ENCODE measurements around the gene LMO7.
"Not testable (repeated sequence)": the region's sequence is repeated elsewhere in the genome, so short reads cannot be mapped to it uniquely, and the experiment has no call there.

LMO7 gene

GRCh38 chr13:75782985-75783384 is 146.9 kb downstream of the LMO7 start:
- DNase-seq: no peak

- DNase-seq: no peak
Observed at GRCh38 chr13:75784003-75784402, 147.9 kb downstream of the LMO7 start.

DNA sequence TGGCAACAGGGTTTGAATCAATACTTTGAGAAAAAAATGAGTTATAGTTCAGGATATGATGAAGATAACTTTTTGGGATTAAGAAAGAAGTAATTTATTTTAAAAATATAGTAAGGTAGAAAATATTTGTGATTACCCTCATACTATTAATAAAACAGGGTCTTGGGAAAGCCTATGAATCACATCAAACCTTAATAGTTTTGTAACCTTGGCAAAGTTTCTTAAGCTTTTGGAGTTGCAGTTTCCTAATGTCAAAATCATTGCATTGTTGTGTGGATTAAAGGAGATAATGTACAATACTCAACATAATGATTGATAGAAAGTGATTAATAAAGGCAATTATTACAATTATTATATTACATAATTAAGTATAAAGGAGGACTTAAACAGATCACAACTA is 149.0 kb downstream of the LMO7 start:
- DNase-seq: no peak

GRCh38 chr13:75787249-75787928 is 151.3 kb downstream of the LMO7 start:
- no peak for DNase-seq

- DNase-seq: no peak
Observed at GRCh38 chr13:75788481-75788981, 152.4 kb downstream of the LMO7 start.

GRCh38 chr13:75789451-75790197 is 153.5 kb downstream of the LMO7 start:
- DNase-seq: no peak

DNA sequence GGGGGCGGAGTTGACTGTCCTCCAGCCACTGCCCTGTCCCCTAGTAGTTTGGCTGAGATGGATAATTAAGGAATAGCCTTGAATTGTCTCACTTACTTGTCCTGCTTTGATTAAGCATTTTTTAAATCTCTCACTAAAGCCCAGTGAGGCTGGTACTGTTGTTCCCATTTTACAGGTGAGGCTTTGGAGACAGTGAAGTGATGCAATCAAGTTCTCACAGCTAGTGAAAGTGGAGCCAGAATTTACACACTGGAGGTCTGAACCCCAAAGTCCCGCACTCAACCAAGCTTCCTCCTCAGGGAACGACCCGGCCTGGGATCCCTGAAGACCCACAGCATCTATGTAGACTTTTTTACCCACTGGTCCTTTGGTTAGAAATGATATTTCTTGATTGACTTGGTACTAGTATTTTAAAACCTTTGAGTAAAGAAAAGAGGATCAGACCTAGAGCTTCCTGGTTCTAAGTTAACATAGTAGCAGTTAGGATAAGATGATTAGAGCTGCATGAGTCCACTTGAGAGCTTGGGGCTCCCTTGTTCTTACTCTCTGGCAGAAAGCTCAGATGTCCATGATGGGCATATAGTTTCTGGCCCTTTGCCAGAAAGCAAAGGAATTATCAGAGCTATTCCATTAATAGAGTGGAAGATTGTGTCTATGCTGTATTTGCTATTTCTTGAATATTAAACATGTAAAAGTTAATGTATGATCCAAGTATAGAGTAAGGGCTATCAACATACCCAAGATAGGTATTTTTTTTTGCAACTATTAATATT is 154.3 kb downstream of the LMO7 start:
- no peak for DNase-seq

DNA sequence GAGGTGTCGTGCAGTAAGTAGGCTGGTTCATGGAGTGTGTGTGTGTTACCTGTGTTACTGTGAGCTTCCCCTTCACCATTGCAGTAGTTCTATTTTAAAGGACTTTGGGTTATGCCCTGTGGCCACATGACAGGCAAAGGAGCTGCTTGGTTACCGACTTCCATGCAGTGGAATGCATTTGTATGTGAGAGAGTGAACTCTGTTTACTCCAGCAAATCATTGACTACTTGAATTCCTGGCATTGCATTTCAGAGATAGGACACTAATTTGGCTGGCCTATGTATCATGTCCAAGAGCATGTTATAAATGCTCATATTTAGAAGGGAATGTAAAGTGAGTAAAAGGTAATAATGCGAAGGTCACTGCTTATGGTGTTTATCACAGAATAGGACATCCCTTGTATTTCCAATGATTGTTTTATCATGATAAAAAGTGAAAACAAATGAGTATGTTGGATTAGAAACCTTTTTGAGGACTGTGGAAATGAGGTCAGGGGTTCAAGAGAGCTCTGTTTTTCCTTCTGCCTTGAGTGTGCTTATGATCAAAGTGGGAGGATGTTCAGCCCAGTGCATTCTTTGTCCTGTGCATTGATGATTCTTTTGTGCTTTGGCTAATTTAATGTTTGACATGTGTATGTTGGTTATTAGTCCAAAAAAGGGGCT is 156.5 kb downstream of the LMO7 start:
- no peak for DNase-seq

DNA sequence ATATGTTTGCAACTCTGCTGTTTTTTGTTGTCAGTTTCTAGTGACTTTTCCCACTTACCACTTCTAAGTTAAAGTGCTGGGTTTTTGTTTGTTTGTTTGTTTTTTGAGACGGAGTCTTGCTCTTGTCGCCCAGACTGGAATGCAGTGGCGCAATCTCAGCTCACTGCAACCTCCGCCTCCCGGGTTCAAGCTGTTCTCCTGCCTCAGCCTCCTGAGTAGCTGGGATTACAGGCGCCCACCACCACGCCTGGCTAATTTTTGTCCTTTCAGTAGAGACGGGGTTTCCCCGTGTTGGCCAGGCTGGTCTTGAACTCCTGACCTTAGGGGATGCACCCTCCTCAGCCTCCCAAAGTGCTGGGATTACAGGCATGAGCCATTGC is 157.0 kb downstream of the LMO7 start:
- not testable (repeated sequence) for DNase-seq

DNA sequence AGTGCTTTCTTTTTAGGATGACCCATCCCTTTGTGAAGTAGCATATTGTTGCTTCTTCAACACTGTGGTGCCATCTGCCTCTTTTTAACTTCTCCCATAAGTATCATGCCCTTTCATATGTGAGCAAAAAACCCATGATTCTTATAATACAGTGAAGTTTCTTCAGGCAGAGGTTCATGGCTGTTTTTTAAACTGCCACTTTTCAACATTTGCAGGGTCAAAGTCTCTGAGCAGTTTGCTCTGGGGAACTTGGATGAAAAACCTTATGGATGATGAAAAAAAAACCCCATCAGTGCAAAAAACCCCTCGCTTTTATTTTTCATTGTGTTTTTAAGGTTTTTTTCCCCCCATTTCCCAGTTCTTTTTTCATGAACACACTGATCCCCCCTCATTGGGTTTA is 158.5 kb downstream of the LMO7 start:
- no peak for DNase-seq

DNA sequence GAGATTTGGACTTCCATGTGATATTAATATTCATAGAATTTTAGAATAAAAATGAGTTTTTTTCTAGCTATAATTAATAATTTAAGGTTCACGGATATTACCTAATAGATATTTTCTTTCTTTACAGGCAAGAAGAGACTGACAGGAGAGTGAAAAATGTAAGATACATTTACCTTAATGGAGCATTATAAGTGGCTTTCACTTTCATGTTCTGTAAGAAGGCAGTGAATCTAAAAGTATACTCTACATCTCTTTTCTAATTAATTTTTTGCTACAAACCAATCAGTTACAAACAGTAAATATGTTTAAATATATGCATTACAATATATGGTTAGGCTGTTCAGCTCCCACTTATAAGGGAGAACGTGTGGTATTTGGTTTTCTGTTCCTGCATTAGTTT is 159.1 kb downstream of the LMO7 start:
- DNase-seq: no peak

GRCh38 chr13:75796825-75797224 is 160.7 kb downstream of the LMO7 start:
- DNase-seq: no peak

GRCh38 chr13:75797239-75797638 is 161.1 kb downstream of the LMO7 start:
- no peak for DNase-seq

DNA sequence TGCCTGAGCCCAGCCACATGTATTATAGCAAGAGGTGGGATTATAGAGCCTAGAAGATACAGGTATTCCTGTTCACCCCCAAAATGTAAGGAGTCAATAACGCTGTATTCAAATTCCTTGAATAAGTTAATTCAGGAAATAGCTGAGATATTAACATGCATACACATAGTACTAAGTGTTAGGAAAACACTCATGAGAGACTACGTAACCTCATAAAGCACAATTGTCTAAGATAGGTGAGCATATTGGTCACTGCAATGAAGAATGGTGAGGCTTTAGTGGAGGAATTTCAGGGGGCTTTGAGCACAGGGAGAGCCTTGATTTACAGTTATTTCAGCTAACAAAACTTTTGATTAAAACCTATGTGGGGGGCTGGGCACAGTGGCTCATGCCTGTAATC is 161.6 kb downstream of the LMO7 start:
- DNase-seq: no peak

- DNase-seq: no peak
Observed at GRCh38 chr13:75798353-75799255, 162.5 kb downstream of the LMO7 start.

DNA sequence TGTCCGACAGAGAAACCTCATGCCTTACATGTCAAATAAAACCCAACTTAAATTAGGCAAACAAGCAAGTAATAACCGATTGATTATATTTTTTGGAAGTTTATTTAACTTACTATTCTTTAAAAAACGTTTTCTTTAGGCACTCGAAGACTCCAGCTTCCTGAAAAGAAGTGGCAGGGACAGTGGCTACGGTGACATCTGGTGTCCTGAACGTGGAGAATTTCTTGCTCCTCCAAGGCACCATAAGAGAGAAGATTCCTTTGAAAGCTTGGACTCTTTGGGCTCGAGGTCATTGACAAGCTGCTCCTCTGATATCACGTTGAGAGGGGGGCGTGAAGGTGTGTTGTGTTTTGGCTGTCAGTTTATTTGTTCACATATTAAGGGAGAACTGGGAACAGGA is 164.4 kb downstream of the LMO7 start:
- no peak for DNase-seq

DNA sequence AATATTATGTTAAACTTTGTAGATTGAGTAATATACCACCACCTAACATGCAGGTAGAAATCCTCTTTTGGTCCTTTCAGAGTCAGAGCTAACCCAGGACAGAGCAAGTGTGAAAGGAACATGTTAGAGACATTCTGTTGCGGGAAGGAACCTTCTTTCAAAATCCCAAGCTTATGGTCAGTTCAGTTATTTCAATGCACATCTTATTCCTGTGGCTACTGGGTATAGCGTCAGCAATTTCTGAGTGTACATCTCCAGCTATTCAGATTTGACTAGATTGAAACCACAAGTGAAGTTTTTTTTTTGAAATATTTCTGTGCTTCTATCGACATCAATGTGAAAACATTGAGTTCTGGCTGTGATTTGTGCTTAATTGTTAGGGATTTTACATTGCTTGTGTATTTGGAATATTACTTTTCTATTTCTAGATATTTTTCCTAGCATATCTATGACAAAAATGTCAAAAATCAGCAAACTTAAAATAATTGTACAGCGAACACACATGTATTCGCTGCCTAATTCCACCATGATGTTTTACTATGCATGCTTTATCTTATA is 165.3 kb downstream of the LMO7 start:
- DNase-seq: no peak

- no peak for DNase-seq
Observed at GRCh38 chr13:75802161-75802560, 166.0 kb downstream of the LMO7 start.

DNA sequence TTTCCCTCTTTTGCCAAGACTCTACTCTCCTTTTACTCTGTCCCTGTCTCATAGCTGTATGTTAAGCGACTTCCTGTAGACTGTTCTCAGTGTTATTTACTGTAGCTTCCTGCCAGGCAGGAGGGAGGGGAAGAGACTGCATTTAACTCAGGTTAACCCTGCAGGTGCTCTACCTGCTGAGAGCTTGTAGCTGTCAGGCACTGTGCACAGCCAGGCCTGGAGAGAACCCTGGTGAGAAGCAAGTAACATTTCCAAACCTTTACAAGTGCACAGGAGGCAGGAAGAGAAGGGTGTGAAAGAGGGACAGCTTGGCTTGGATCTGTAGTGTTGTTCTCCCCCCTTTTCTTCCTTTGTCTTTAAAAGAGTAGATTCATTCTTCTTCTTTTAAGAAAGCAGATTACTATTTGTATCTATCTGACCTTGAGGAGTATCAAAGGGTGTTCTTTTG is 167.1 kb downstream of the LMO7 start:
- no peak for DNase-seq

DNA sequence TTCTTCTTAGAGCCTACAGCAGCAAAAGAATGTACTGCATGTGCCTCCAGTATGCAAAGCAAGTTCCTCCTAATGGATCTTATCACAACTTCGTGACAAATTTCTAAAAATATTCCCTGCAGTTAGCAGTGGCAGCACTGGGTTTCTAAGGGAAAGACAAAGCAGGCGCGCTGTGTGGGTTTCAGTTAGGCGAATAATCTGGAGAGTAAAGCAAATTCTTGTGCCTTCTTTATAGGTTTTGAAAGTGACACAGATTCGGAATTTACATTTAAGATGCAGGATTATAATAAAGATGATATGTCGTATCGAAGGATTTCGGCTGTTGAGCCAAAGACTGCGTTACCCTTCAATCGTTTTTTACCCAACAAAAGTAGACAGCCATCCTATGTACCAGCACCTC is 167.9 kb downstream of the LMO7 start:
- DNase-seq: no peak

DNA sequence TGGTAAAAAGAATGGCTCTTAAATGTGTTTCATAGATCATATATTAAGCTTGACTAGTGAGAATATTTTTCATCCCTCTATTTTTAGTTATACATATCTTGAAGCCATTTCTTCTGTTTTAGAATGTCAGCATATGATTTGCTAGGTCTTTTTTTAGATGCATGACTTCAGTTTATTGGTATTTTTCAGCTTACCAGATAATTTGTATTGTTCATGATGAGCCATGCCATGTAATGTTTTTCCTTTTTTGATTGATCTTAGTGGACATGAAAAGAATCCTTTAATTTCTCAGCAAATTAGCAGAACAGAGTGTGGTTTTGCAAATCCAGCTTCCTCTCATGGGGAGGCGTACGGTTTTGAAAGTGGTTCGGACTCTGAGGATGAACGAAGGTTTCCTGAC is 168.5 kb downstream of the LMO7 start:
- DNase-seq: no peak

- DNase-seq: no peak
Observed at GRCh38 chr13:75806117-75806516, 170.0 kb downstream of the LMO7 start.
